Fibroblast of lung (primary cell): ENCODE data around the gene SART3.

Experiments used
- CTCF ChIP-seq, 2 donors: IDR thresholded peaks in 1 of 2; conservative IDR thresholded peaks in 1 of 2; 1 replicate in 1 of 2; 2 replicates in 1 of 2; pipeline ENCODE4 v1.5.1; 2011 to 2012; ENCODE audit warnings: low read length in 2 of 2, control low read depth in 1 of 2, inconsistent platforms in 1 of 2, low read depth in 1 of 2, mild to moderate bottlenecking in 1 of 2
- EZH2 ChIP-seq: IDR thresholded peaks from 2 replicates; pipeline ENCODE4 v1.5.1; 2012; ENCODE audit warnings: low read length, control low read depth, mild to moderate bottlenecking; ENCODE audit errors: missing control alignments

GRCh38 chr12:108478611-108479206 is 82.3 kb downstream of the SART3 start:
- TF ChIP-seq CTCF (conservative IDR thresholded peaks at IDR 0.05 in 1 of 2, IDR thresholded peaks at IDR 0.05 in 1 of 2; ENCODE audit: low read depth in 1 of 2, low read length in 2 of 2) (no peak), EZH2 (no peak)
